Stimulated activated CD4-positive, alpha-beta T cell treated with anti-CD3 and anti-CD28 coated beads, Interleukin-4, amount 100 ng/mL, for 24 hours (primary cell): ENCODE data around the gene CRYL1.
A peak's percentile ranks its signal among the peaks of the same experiment; 100 is the strongest.

ENCODE experiments used
- DNase-seq: peaks from one replicate; pipeline ENCODE4 v3.0.0-alpha.2; 2020

The CRYL1 gene

GRCh38 chr13:20526664-20527063 lies 1.0 kb upstream of the CRYL1 start:
- DNase-seq: no peak

GRCh38 chr13:20525144-20525600 lies 485 bp downstream of the CRYL1 start:
- peak; percentile 15 for DNase-seq

GRCh38 chr13:20521364-20522115 lies 4.1 kb downstream of the CRYL1 start:
- no peak for DNase-seq

DNA sequence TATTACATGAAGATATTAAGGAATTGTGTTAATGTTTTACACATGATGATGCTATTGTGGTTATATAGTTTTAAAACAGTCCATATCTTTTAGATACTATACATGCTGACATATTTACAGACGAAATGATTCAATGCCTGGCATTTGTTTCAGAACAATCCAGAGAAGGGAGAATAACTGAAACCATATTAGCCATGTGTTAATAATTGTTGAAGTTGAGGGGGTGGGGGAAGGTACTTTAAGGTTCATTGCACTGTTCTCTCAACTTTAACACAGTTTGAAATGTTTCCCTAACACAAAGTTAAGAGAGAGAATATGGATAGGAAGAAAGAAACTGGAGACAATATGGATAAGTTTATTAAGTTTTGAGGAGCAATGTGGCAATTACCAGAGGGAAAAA lies 5.8 kb downstream of the CRYL1 start:
- DNase-seq: no peak

- DNase-seq: no peak
Observed at GRCh38 chr13:20518660-20519100, 7.0 kb downstream of the CRYL1 start.

GRCh38 chr13:20514866-20515265 lies 10.8 kb downstream of the CRYL1 start:
- DNase-seq: no peak

- no peak for DNase-seq
Observed at GRCh38 chr13:20513466-20513995, 12.1 kb downstream of the CRYL1 start.

DNA sequence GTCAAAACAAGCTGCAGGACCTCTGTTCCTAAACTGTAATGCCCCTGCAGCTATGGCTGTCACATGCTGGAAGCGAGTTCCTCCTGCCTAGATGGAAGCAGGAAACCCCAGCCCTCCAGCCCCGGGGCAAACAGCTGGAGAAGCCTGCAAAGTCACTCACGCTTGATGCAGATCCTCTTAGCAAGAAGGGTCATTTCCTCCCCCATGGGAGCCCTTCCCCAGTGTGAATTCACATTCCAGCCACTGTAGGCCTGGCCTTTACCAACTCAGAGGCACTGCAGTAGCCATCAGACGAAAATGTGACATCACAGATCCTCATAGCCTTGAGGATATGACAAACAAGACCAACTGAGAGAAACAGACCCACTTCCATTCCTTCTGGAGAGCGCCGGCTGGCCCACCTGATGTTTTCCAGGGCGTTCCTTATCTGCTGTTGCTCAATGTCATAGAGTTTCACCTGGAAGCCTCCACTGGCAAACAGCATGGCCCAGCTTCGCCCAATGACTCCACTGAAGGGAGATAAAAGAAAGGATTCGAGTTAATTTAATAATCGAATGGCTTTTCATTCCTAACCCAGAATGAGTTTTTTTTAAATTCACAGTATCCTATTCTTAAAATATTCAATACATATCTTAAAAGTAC lies 13.5 kb downstream of the CRYL1 start:
- DNase-seq: no peak

DNA sequence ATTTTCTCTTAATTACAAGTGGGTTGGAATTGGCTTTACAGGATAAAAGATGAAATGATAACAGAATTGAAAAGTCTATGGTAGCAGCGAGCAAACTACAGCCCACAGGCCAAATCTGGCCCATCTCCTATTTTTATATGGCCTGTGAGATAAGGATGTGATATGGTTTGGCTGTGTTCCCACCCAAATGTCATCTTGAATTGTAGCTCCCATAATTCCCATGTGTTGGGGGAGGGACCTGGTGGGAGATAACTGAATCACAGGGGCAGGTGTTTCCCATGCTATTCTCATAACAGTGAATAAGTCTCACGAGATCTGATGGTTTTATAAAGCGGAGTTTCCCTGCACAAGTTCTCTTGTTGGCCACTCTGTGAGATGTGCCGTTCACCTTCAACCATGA lies 19.0 kb downstream of the CRYL1 start:
- no peak for DNase-seq

DNA sequence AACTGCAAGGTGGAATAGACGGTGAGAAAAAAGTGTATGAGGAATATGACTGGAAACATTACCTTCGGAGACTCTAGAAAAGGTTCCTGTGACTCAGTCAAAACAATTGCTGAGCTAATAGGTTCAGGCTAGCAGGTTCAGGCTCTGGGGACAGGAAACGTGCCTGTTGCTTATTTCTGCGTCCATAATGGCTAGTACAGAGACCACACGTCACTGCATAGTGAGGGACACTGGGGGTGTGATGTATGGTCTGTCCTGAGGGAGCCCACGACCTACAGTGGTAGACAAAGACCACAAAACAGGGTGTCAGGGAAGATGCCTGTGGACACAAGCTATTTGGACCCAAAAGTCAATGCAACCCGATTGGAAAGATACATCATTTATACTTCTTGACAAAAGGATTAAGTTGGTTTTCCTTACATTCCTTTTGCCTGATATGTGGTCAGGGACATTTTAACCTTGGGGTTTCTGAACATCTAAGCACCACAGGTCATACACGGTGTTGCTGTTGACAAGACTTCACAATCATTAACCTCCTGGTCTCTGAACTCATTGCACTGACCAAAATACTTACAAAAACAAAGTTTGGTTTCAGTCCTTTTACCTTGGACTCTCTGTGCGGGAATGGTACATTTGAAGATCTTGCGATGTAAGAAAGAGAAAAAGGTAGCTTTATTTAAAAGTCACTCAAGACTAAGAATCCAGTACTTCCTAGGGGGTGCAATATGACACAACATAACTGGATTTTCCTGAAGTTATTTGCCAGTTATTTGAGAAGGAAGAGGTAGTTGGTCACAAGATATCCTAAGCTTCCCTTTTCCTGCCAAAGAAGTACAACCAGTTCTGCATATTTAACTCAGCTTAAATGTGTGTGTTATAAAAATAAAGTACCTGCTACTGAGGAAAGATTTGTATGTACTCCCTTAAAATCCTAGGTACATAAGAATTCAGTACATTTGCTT lies 20.0 kb downstream of the CRYL1 start:
- no peak for DNase-seq

DNA sequence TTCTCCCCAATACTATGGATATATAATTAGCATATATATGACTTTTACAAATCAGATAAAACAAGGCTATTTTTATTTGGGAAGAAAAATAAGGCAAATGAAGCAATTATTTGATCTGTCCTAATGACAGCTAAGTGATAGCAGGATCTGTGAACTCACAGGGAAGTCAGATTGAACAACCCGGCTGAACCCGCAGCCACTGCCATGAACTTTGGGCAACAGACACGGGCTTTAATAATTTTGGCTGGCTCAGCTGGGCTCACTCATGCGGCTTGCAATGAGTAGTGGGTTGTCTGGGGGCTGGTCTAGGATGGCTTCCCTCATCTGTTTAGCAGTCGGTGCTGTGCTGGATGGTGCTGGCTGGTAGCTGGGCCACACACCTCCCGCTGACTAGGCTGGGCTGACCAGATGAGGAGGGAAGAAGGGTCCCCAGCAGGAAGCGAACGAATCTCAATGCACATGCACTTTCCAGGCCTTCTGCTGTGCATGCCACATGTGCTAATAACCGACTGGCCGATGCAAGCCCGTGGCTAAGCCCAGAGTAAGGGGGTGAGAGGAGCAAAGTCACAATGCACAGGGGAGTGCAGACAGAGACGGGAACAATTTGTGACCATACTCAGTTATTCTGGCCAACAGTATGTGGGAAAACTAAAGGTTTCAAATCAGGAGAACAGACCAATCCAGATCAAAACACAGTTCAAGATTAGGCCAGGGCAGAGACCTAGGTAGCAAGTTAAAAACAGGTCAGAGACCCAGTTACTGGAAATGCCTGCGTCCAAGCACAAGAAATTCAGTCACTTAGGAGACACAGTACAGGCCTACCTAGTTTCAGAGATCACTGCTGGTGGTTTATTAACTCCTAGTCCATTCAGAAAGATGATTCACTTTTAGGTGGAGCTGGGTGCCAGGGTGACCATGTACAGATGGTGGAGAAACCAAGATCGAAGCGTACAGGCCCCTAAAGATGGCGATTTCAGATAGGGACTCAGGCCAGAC lies 22.3 kb downstream of the CRYL1 start:
- DNase-seq: no peak

DNA sequence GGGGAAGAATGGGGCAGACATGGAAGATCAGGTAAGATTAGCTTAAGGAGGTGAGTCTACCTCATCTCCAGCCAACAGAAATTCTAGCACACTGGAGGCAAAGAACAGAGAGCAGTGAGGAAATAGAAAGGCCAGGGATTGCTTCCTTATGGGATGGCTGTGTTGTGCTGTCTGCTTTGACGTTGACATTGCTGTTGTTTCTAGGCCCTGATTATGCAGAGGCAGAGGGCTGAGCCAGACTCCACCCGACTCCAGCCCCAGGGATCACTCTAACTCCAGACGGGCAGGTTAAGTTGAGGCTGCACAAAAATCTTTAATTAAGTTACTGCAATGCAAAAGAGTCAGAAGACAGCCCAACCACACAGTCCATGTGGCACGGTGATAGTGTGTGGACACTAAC lies 24.1 kb downstream of the CRYL1 start:
- DNase-seq: no peak

- no peak for DNase-seq
Observed at GRCh38 chr13:20501120-20501519, 24.5 kb downstream of the CRYL1 start.

DNA sequence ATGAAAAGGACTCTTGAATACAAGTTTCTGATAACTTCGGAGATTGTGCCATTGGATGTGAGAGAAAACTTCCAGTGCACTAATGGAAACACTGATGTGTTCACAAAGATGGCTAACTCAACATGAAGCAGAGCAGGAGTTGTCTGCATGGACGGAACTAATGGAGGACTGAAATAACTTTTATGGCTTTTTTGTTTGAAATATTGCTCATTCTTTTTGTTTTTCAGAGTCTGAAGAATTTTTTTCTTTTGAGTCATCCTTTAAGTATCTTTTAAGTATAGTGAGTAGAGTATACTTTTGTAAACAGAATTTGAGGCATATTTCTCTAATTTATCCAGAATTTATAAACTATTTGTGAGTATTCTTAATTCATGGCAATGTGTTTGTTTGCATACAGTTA lies 25.7 kb downstream of the CRYL1 start:
- no peak for DNase-seq

- DNase-seq: no peak
Observed at GRCh38 chr13:20498659-20499058, 27.0 kb downstream of the CRYL1 start.

DNA sequence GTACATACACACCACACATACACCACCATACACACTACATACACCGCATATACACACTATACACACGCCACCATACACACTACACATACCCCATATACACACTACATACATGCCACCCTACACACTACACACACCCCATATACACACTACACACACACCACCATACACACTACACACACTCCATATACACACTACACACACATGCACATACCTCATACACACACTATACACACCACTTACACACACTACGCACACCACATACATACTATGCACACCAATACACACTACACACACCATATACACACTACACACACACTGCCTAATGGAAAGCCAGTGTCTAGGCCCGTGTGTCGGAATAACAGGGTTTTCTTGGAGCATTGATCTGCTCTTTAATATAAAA lies 27.5 kb downstream of the CRYL1 start:
- DNase-seq: no peak

- no peak for DNase-seq
Observed at GRCh38 chr13:20497006-20497775, 28.5 kb downstream of the CRYL1 start.

DNA sequence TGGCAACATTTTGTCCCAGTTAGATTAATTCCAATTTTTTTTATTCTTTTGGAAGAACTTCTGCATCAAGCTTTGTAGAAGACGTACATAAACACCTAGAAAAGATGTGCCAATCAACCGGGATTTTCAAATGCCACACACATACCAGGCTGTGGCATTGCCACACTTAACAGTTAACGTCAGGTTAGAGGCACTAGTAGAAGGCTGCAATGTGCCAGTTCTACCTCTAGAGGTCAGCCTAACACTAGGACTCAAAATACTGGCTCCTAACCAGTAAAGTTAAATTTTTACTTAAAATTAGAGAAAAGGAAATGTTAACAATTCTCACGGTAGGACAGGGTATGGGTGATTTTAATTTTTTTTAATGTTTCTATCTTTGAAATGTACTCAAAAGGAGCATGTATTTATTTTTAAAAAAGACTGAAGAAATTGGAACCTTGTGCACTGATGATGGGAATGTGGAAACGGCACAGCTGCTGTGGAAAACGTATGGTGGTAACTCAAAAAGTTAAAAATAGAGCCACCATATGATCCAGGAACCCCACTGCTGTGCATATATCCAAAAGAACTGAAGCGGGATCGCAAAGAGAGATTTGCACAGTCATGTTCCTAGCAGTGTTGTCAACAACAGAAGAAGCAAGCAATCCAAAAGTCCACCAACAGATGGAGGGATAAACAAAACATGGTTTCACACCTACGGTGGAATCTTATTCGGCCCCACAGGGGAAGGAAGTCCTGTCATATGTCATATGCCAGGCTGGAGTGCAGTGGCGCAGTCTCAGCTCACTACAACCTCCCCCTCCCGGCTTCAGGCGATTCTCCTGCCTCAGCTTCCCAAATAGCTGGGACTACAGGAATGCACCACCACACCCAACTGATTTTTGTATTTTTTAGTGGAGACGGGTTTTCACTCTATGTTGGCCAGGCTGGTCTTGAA lies 30.3 kb downstream of the CRYL1 start:
- DNase-seq: peak; percentile 73

DNA sequence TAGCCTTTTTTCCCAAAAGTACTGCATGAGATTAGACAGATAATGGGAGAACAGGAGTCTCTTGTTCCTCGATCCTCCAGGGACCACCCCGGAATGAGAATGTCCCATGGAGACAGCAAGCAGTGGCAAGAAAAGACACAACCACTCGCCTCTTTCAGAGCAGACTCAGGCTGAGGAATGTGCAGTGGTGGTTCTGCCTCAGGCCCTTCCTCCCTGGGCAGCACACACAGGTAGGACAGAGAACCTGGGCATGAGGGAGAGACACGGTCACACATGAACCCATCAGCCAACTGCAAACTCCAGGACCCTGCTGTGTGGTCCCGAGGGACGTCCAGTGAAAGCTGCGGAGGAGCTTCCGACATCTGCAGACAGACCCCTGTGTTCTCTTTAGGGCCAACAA lies 31.0 kb downstream of the CRYL1 start:
- DNase-seq: no peak

GRCh38 chr13:20492641-20493040 lies 33.0 kb downstream of the CRYL1 start:
- DNase-seq: peak; percentile 37
